Fibroblast of mammary gland (primary cell): ENCODE measurements around the gene DNAH14.
A peak's percentile ranks its signal among the peaks of the same experiment; 100 is the strongest.

Source experiments
- DNase-seq: peaks from one replicate; pipeline ENCODE4 v3.0.0-alpha.2; 2010; ENCODE audit warnings: low read depth
- H3K4me3 ChIP-seq: 2 replicates; pipeline ENCODE4 v1.5.1; 2011; ENCODE audit warnings: low read depth, mild to moderate bottlenecking, low read length, moderate library complexity; ENCODE audit not compliant: control insufficient read depth
- TF ChIP-seq, protein P1 (sequence below): conservative IDR thresholded peaks from 2 replicates; pipeline ENCODE4 v1.5.1; 2011; ENCODE audit warnings: low read depth, low read length, inconsistent platforms; ENCODE audit not compliant: control insufficient read depth, insufficient read depth

The DNAH14 gene

DNA sequence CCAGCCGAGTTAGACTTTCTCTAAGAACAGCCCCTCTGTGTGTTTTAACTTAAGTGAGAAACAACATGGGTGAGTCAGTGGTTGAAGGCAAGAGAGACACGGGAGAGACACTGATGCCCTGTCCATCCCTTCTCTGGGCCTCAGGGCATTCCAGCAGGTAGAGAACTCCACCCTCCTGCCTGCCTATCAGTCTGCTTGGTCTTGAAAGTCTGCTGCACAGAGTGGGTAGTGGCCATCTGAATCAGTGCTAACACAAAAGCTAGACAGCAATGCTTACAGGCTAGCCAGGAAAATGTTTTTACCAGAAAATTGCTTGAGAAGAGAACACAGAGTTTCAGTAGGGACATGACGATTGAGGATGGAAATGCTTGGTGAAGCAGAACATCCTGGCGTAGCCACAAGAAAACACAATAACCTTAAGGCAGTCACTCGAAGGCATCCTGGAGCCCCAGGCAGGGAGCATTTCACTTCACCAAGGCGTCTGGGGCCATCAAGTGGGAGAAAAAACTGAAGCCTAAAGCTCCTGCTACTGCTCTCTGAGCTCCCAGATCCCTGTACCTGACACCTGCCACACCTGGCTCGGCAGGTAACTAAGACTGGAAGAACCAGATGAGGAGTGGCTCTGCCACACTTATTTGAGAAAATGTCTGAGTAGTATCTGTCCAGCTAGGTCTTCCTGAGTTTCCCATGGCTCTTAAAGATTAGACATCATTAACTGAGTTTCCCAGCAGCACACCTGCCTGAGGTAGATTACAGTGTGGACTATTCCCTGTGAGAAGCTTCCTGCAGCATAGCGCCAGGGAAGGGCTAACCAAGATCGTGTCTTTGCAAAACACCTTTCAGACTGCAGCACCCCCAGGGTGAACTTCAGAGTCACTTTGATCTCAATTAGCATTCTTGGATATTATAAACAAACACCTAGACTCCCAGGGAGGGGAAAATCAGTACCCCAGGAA lies 516.4 kb downstream of the DNAH14 start:
- H3K4me3 ChIP-seq = no peak overlapping the region
- TF ChIP-seq, protein P1, sequence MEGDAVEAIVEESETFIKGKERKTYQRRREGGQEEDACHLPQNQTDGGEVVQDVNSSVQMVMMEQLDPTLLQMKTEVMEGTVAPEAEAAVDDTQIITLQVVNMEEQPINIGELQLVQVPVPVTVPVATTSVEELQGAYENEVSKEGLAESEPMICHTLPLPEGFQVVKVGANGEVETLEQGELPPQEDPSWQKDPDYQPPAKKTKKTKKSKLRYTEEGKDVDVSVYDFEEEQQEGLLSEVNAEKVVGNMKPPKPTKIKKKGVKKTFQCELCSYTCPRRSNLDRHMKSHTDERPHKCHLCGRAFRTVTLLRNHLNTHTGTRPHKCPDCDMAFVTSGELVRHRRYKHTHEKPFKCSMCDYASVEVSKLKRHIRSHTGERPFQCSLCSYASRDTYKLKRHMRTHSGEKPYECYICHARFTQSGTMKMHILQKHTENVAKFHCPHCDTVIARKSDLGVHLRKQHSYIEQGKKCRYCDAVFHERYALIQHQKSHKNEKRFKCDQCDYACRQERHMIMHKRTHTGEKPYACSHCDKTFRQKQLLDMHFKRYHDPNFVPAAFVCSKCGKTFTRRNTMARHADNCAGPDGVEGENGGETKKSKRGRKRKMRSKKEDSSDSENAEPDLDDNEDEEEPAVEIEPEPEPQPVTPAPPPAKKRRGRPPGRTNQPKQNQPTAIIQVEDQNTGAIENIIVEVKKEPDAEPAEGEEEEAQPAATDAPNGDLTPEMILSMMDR = no peak
- DNase-seq = no peak

DNA sequence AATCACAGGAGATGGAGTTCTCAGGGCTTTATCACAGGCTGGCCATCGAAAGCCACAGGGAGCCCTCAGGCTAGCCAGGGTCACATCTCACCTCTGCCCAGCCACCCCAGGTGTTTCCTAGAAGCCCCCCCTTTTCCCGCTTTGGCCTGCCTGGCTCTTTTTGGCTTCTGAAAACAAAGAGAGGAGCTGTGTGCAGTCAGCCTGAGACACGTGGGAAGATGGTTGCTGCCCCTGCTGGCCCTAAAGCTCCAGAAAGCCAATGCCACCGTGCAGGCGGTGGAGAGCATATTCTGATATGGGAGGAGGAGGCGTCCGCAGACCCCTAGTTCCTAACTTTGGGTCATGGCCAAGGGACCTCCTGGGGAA lies 517.1 kb downstream of the DNAH14 start:
- no peak for DNase-seq
- no peak overlapping the region for H3K4me3 ChIP-seq
- TF ChIP-seq, protein P1 = no peak

DNA sequence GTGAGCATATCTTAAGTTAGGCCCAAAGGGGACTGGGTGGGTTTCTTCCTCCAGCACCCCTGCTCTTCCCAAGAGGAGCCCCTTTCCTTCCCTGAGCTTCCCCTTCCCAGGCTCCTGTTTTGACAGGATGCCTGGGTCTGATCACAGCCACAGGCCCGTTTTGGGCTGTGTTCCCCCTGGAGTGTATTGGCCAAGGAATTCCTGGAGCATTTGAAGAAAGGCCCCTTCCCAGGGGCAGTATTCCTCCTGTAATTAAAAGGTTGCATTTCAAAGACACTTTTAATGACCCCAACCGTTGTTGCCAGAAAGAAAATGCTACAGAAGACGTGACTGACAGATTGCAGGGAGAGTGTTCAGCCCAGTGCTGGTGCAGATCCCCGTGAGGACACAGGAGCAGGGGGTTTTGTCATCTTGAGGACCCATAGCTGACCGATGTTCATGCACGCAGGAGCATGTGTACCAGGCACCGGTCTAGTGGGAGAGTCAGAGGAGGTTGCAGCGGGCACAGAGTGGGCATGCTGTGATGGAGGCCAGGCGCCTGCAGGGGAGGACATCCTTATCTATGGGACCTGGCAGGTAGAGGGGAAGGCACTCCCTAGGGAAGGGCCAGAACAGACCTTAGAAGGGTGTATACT lies 517.6 kb downstream of the DNAH14 start:
- DNase-seq = no peak
- TF ChIP-seq, protein P1 = no peak
- H3K4me3 ChIP-seq = no peak overlapping the region

DNA sequence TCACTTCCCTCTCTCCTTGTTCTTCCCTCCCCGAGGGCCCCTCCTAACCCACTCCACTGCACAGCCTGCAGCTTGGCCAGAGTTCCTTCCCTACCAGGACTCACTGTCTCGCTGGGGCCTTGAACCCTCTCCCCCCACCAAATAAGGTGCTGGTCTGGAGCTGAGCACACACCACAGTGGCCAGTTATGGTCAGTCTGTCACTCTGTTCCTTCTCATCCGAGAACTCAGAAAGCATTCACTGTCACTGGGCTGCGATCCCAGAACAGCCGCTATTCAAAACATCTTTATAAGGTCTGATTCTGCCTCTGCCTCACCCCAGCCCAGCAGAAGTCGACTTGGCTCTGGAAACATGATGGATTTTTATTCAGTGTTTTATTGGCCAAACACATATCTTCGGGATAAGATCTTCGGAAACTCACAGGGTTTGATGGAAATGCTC lies 518.2 kb downstream of the DNAH14 start:
- TF ChIP-seq, protein P1 = no peak
- DNase-seq = peak; percentile 43

DNA sequence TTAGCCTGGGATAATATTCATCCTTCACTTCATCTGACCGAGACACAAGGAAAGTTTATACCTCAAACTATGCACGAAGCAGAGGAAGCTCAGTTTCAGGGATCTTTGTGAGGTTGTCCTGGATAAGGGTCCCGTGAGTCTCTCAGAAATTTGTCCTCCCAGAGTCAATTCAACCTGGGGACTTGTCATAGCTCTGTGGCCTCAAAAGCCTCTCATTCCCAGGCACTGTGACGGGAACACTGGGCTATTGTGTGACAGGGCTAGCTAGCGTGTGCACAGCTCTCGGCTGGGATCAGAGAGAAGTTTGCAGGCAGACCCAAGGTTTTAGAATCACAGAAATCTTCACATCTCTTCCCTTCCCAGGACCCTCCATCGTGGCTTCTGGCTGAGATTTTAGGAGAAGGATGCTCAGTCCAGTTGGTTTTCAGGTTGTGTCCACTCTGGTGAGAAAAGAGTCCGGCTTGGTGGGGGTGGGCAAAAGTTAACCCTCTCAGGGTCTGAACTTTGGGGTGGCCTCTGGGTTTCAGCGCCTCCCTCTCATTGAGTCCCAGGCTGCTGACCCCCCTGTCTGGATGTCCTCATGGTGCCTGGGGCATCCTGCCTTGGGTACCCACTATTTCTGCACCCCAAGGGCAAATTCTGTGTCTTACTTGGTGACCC lies 518.8 kb downstream of the DNAH14 start:
- H3K4me3 ChIP-seq = no peak overlapping the region
- TF ChIP-seq, protein P1 = no peak
- DNase-seq = no peak

More for the DNA sequence above, 518.2 kb downstream of the DNAH14 start:
- no peak overlapping the region for H3K4me3 ChIP-seq
